ENCODE results near the gene KLHL29. TPM values are rescaled to one million over a fixed set of nuclear protein-coding genes. Genes with fewer than 3 reads are reported as not detected.
A peak's percentile ranks its signal among the peaks of the same experiment; 100 is the strongest.

KLHL29 gene
- total and polyA plus RNA-seq, 8 donors = 1.8 to 10.5 (median 2.8) TPM

DNA sequence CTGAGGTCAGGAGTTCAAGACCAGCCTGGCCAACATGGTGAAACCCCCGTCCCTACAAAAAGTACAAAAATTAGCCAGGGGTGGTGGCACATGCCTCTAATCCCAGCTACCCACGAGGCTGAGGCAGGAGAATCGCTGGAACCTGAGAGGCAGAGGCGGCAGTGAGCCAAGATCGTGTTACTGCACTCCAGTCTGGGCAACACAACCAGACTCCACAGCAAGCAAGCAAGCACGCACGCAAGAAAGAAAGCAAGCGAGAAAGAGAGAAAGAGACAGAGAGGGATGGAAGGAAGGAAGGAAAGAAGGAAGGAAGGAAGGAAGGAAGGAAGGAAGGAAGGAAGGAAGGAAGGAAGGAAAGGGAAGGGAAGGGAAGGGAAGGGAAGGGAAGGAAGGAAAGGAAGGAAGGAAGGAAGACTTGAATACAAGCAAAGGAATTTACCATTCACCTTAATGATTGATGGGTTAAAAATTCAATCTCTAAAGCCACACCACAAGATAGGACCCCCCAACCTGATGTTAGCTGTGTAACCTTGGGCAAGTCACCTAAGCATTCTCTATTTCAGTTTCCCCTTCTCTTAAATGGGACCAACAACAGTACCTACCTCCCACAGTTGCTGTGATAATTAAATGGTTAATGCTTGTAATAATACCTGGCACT lies 360.2 kb downstream of the KLHL29 start:
- Histone ChIP-seq H3K36me3 (peaks cover 0 to under 1% of the 10 kb centered on the region in 2 donors), H3K9me3 (peaks cover 0 to 2% of the 10 kb centered on the region in 2 donors), H3K27me3 (no peaks in the 10 kb centered on the region), H3K4me3 (no peak overlapping the region), H3K27ac (no peak overlapping the region), H3K4me1 (no peaks in the 10 kb centered on the region)
- intact Hi-C loops (cut with DNase I) = no loop called here
- DNase-seq (peak in 1 of 4 donors; percentile 17), ATAC-seq (no peak)
- TF ChIP-seq, protein P1, sequence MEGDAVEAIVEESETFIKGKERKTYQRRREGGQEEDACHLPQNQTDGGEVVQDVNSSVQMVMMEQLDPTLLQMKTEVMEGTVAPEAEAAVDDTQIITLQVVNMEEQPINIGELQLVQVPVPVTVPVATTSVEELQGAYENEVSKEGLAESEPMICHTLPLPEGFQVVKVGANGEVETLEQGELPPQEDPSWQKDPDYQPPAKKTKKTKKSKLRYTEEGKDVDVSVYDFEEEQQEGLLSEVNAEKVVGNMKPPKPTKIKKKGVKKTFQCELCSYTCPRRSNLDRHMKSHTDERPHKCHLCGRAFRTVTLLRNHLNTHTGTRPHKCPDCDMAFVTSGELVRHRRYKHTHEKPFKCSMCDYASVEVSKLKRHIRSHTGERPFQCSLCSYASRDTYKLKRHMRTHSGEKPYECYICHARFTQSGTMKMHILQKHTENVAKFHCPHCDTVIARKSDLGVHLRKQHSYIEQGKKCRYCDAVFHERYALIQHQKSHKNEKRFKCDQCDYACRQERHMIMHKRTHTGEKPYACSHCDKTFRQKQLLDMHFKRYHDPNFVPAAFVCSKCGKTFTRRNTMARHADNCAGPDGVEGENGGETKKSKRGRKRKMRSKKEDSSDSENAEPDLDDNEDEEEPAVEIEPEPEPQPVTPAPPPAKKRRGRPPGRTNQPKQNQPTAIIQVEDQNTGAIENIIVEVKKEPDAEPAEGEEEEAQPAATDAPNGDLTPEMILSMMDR (IDR thresholded peaks at IDR 0.05) = no peak

DNA sequence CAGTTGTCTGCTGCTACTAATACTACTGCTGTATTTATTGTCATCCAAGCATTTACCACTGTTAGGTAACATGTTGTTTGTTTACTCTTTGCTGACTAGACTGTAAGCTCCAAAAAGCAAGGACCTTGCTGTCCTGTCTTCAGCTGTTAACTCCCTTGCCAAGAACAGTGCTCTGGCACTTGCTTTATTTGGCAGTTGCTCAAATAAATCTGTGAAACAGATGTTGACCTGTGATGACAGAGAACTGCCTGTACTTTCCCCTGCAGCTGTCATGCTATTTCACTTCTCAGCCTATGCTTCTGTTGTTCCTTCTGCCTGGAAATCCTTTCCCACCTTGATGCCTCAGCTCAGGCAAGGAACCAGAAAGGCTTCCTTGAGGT lies 360.7 kb downstream of the KLHL29 start:
- peaks cover 0 to 2% of the 10 kb centered on the region in 2 donors for H3K9me3 ChIP-seq
- H3K4me3 ChIP-seq = no peak overlapping the region
- H3K27me3 ChIP-seq = no peaks in the 10 kb centered on the region
- ATAC-seq (no peak), DNase-seq (peak in 1 of 4 donors; percentile 28)
- no peak overlapping the region for H3K27ac ChIP-seq
- H3K36me3 ChIP-seq = peaks cover 0 to 6% of the 10 kb centered on the region in 2 donors
- no peaks in the 10 kb centered on the region for H3K4me1 ChIP-seq
- TF ChIP-seq, protein P1 (IDR thresholded peaks at IDR 0.05) = no peak
- intact Hi-C loops (cut with DNase I) = no loop called here

DNA sequence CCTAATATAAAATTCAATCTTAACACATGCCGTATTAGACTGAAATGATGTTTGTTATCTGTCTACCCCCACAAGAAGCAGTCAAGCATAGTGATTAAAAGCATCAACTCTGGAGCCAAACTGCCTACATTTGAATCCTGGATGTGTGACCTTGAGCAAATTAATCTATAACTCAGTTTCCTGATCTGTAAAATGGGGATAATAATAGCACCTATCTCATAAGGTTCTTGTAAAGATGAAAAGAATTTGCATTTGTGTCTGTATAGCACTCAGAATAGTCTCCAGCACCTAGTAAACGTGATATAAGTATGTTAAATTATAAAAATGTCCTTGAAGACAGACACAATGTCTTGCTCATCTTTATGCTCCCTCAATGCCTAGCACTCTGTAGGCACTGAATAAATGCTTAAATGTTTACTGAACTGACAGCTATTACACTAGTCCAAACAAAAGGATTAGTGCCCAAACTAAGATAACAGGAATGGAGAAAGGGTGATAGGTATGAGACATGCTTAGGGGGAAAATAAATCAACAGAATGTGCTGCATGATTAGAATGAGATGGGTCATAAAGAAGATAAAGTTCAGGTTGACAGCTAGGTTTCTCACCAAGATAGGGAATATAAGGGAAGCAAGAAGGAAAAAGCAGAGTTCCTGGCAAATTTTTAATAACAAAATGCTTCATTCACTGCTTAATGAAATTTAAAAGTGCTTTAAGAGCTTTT lies 361.3 kb downstream of the KLHL29 start:
- no peaks in the 10 kb centered on the region for H3K4me1 ChIP-seq
- H3K27ac ChIP-seq = no peak overlapping the region
- H3K4me3 ChIP-seq = no peak overlapping the region
- H3K36me3 ChIP-seq = peaks cover 0 to 10% of the 10 kb centered on the region in 2 donors
- H3K9me3 ChIP-seq = peaks cover 0 to 2% of the 10 kb centered on the region in 2 donors
- intact Hi-C loops (cut with DNase I) = no loop called here
- ATAC-seq (no peak), DNase-seq (no peak)
- TF ChIP-seq, protein P1 (IDR thresholded peaks at IDR 0.05) = no peak
- no peaks in the 10 kb centered on the region for H3K27me3 ChIP-seq

DNA sequence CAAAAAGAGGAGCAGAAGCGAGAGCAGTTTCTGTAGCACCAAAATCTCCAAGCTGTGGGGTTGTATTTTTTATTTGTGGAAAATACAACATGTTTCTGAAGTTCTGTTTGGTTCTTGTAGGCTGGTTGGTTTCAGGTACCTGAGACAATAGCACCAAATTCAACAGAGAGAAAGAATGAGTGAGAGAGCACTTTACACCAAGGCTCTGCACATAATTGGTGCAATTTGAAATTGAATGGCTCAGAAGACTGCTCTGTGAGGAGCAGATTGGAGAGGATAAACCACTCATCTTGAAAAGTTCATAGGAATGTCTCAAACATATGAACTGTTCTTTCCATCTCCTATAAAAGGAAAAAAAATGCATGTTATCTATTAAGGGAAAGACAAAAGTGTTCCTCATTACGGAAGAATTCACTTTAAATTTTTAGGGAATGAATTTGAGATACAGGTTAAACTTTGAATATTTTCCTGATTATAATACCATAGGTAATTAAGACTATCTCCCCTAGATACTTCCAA lies 366.8 kb downstream of the KLHL29 start:
- no peak for ATAC-seq
- no peaks in the 10 kb centered on the region for H3K9me3 ChIP-seq
- DNase-seq = no peak
- H3K27ac ChIP-seq = no peak overlapping the region
- H3K36me3 ChIP-seq = peaks cover 0 to 34% of the 10 kb centered on the region in 2 donors
- no peak overlapping the region for H3K4me3 ChIP-seq
- H3K4me1 ChIP-seq = no peaks in the 10 kb centered on the region
- H3K27me3 ChIP-seq = no peaks in the 10 kb centered on the region
- TF ChIP-seq, protein P1 (IDR thresholded peaks at IDR 0.05) = no peak
- intact Hi-C loops (cut with DNase I) = no loop called here

DNA sequence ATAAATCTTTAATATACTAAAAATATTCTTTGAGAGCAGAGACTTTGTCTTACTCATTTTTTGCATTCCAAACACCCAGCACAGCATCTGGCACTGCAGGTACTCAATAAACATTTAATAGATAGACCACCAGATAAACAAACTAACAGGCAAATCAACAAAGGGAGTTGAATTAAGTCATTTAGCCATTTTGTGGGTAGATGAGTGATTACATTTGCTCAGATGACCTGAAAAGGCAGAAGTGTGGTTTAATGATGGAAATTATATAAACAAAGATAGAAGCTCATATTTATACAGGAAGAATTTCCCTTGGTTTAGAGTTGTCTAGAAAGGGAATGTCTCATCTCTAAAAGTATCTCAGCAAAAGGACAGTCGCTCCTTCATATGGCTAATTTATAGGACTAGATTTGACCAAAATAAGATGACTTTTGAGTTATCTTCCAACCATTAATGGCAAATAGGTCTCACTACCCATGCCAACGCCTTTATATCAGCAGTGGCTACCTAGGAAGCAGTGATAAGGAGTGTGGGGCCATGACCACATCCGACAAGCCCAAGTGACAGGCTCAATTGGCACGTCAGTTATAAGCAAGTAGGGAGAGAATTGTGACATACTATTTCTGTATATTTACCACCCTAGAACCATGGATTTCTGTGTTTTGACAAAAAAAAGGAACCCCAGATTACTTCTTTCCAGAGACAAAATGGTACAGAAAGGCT lies 368.5 kb downstream of the KLHL29 start:
- no peak overlapping the region for H3K4me3 ChIP-seq
- peaks cover 0 to 34% of the 10 kb centered on the region in 2 donors for H3K36me3 ChIP-seq
- H3K27me3 ChIP-seq = no peaks in the 10 kb centered on the region
- H3K4me1 ChIP-seq = peaks cover 0 to 10% of the 10 kb centered on the region in 2 donors
- H3K9me3 ChIP-seq = no peaks in the 10 kb centered on the region
- no peak for ATAC-seq
- TF ChIP-seq, protein P1 (IDR thresholded peaks at IDR 0.05) = no peak
- intact Hi-C loops (cut with DNase I) = no loop called here
- no peak for DNase-seq
- no peak overlapping the region for H3K27ac ChIP-seq
